LNCAP (cell line): ENCODE measurements around the gene DPAGT1.

Source experiments
- TF ChIP-seq, protein P1 (sequence below): fragments of 450-650 bp; IDR thresholded peaks from 2 replicates; pipeline ENCODE4 v1.5.1; 2017; ENCODE audit warnings: mild to moderate bottlenecking

DPAGT1 gene

DNA sequence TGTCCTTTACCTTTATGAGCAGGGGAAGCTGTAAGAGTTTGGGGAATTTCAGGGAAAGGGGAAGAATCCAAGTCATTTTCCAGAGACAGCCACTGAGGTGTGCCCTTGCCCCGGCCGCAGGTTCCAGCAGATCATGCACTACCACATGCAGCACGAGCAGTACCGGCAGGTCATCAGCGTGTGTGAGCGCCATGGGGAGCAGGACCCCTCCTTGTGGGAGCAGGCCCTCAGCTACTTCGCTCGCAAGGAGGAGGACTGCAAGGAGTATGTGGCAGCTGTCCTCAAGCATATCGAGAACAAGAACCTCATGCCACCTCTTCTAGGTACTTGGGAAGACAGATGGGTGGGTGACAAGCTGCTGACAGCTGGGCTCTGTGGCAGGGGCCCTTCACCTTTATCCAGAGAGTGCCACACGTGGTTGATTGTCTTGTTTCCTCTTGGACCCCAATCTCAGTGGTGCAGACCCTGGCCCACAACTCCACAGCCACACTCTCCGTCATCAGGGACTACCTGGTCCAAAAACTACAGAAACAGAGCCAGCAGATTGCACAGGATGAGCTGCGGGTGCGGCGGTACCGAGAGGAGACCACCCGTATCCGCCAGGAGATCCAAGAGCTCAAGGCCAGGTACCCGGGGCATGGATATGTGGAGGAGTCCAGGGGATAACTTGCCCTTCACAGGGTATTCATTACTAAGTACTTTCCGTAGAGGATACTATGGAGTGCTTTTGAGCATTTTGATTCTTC is 22.8 kb downstream of the DPAGT1 start:
- TF ChIP-seq, protein P1, sequence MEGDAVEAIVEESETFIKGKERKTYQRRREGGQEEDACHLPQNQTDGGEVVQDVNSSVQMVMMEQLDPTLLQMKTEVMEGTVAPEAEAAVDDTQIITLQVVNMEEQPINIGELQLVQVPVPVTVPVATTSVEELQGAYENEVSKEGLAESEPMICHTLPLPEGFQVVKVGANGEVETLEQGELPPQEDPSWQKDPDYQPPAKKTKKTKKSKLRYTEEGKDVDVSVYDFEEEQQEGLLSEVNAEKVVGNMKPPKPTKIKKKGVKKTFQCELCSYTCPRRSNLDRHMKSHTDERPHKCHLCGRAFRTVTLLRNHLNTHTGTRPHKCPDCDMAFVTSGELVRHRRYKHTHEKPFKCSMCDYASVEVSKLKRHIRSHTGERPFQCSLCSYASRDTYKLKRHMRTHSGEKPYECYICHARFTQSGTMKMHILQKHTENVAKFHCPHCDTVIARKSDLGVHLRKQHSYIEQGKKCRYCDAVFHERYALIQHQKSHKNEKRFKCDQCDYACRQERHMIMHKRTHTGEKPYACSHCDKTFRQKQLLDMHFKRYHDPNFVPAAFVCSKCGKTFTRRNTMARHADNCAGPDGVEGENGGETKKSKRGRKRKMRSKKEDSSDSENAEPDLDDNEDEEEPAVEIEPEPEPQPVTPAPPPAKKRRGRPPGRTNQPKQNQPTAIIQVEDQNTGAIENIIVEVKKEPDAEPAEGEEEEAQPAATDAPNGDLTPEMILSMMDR = no peak

GRCh38 chr11:119077839-119078238 is 23.8 kb downstream of the DPAGT1 start:
- TF ChIP-seq, protein P1 = no peak

DNA sequence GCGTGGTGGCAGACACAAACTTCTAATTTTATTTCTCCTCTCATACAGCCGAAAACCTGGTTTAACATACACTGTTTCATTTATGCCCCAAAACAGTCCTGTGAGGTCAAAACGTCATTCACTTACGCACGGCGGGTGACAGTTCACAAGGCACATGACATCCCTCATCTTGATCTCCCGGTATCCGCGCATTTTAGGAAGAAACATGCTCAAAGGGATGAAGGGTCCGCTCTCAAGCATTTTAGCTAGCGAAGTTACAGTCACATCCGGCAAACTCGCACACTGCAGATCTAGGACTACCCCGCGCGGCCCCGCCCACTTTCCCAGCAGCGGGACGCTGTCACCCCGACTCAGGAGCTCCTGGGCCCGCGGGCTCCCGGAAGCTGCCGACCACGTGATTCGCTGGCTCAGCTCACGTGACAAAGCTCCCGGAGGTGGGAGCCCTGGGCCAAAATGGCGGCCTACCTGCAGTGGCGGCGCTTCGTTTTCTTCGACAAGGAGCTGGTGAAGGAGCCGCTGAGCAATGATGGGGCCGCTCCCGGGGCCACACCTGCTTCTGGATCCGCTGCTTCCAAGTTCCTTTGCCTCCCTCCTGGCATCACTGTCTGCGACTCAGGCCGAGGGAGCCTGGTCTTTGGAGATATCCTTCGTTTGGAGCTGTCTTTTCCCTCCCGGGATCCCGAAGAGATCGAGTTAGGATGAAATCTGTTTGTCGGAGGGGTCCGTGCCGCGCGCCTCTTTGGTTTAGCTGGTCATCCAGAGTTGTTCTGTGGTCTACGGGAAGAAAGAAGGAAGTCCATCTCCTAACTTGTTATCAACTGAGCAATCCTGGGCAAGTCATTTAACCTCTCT is 34.1 kb downstream of the DPAGT1 start, which contains the start of gene VPS11:
TSS of gene VPS11 (plus strand) at position 448 of the 852 bp plus-strand sequence. CDS start at position 454, 6 bp downstream.
- TF ChIP-seq, protein P1 = no peak

DNA sequence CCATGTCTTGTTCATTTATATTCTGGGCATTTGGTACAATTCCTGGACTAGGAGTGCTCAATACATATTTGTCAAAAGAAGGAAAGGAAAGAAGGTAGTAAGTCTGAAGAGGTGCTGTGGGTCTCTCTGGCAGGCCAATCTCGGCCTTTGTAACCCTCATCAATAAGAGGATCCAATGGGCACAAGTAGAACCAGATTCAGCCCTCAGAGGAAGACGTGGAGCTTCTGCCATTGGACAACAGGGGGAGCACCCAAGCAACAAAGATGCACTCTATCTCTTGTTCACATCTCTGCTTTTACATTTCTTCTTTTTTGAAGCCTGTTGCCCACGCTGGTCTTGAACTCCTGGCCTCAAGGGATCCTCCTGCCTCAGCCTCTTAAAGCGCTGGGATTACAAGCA is 36.3 kb downstream of the DPAGT1 start:
- TF ChIP-seq, protein P1 = peak; percentile 30; the same call in 1 of the 2 replicates

DNA sequence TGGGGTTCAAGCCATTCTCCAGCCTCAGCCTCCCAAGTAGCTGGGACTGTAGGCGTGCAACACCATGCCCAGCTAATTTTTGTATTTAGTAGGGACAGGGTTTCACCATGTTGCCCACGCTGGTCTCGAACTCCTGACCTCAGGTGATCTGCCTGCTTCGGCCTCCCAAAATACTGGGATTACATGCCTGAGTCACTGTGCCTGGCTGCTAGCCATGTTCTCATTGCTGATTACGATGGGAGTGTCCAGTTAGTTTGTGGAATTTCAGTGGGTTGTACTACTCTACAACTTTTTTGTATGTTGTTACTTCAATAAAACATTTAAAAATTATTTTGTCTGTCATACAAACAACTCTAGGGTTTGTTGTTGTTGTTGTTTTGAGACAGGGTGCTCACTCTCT is 38.9 kb downstream of the DPAGT1 start:
- TF ChIP-seq, protein P1 = no peak

GRCh38 chr11:119061256-119061655 is 40.4 kb downstream of the DPAGT1 start:
- TF ChIP-seq, protein P1 = no peak

DNA sequence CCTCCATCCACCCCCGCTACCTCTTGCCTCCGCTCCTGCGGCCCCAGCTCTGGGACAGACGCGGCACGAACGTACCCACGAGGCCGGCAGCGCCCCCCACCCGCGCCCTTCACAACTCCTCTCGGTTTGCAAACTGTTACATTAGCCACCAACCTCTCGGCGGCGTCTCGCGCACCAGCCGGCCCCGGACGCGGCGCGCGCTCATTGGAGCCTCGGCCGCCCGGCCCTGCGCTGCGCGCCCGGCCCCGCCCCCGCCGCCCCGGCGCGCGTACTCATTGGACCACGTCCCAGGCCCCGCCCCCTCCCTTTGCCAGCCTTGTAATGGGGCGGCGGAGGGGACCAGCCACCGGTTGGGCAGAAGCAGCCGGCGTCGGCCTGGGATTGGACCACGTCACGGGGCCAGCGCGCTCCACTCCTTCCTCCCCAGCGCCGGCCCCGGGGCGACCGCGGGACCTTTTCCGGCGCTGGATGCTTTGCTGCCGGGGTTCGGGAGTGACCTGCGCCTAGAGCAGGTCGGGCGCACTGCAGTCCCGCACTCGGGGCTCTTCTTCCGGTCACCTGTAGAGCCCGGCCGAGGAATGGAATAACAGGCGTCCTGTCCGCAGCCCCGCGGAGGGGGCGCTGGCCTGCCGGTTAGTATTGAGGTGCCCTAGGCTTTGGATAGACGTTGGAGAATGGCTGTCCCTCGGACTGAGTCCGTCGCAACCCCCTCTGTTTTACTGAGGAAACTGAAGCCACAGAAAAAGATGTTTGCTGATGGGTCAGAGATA is 44.5 kb downstream of the DPAGT1 start, which contains the start of gene HYOU1:
TSS of gene HYOU1 (minus strand) at position 206 of the 770 bp plus-strand sequence. CDS start 1,045 bp downstream, outside the sequence.
- TF ChIP-seq, protein P1 = no peak; the same call in 1 of the 2 replicates
